GM19467 (cell line): ENCODE measurements around the gene VASN.

Source experiments
- ATAC-seq: cut with Tn5 transposase; IDR thresholded peaks from one replicate; pipeline ENCODE4 v1.9.1; 2021; ENCODE audit warnings: mild to moderate bottlenecking, moderate library complexity; ENCODE audit not compliant: unreplicated experiment

VASN gene

DNA sequence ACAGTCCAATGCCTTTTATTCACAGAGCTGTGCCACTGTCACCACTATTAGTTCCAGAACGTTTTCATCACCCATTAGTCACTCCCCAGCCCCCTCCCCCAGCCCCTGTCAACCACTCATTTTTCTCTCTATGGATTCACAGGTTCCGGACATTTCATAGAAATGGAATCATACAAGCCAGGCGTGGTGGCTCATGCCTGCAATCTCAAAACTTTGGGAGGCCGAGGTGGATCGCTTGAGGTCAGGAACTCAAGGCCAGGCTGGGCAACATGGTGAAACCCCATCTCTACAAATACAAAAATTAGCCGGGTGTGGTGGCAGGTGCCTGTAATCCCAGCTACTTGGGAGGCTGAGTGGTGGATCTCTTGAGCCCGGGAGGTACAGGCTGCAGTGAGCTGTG, 19.8 kb upstream of the VASN start:
- no peak for ATAC-seq

DNA sequence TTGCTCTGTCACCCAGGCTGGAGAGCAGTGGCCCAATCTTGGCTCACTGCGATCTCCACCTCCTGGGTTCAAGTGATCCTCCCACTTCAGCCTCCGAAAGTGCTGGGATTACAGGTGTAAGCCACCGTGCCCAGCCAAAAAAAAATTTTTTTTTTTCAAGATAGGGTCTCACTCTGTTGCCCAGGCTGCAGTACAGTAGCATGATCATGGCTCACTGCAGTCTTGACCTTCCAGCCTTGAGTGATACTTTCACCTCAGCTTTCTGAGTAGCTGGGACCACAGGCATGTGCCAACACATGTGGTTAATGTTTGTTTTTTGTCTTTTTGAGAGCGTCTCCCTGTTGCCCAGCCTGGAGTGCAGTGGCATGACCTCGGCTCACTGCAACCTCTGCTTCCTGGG, 18.8 kb upstream of the VASN start:
- ATAC-seq: no peak

DNA sequence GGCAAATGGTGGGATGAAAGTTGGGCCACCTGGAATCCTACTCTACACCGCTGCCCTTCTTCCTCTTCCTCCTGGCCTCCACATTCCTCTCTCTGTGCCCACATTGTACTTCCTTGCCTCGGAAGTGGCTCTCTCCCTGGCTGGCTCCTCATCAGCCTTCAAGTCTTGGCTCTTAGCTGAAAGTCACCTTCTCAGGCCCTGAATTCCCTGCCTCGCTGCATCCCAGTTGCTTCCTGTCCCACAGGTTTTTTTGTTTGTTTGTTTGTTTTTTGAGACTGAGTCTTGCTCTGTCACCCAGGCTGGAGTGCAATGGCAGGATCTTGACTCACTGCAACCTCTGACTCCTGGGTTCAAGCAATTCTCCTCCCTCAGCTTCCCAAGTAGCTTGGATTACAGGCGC, 18.0 kb upstream of the VASN start:
- ATAC-seq: no peak

DNA sequence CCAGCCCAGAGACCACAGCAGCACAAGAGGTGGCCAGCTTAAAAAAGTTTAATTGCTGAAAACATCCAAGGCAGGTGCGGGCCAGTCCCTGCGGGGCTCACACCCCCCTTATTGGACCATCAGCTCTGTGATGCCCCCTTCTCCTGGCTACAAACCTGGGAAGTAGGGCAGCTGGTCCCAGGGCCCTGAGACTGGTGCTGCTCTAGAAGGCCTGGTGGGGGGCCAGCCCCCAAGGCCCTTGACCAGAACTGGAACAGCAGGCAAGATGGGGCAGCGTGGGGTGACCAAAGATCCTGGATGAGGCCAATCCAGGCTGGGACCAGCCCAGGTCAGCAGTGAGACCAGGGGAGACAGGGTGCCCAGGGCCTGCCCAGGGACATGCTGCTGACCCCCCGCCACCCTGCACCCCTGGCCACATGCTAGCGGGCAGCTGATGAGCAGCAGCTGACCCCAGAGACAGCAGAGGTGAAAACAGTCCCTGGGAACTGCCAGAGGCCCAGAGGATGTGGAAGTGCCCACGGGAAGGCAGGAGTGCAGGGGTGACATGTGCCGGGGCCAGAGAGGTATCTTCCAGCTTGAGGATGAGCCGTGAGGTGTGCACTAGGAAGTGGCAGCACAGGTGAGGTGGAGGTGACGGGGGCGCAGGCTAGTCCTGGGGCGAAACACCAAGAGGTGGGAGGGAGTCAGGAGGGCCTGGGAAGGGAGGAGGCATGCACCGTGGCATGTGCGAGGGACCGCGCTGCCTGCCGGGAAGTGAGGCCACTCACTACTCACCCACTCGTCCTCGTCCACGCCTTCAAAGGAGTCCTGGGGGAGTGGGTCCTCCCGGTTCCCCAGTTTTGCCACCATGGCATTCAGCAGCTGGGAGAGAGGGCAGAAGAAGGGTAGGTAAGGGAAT, 16.9 kb upstream of the VASN start:
- no peak for ATAC-seq

DNA sequence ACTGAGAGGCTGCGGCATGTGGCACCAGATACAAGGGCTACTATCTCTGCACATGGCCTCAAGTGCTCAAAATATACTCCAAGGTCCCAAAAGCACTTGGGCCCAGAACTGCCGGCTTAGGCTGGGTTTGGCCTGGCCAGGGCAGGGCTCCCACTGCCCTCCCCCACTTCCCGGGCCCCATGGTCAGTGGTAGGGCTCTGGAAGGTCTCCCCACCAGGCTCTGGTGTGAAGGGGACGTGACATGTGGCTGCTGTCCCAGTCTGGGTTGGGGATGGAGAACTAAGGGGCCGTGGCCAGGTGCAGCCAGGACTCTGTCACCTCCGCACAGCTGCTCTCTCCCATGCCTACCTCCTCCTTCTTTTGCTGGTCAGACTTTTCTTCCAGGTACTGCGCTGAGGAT, 14.8 kb upstream of the VASN start:
- ATAC-seq: no peak

DNA sequence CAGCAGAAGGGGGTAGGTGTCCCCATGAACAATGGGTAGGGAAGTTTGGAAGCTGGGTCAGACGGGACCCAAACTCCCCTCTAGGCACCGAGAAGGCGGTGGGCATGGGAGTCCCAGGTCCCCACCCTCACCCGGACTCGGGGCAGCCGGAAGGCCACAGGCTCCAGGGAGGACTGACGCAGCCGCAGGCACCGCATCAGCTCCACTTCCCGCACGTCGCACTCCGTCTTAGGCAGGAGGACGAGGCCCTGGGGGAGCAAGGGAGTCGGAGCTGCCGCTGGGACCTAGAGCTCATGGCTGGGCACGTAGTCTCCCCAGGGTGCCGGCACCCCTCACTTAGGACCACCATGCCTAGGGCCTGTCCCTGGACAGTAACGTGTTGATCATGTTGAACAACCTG, 13.4 kb upstream of the VASN start:
- no peak for ATAC-seq

DNA sequence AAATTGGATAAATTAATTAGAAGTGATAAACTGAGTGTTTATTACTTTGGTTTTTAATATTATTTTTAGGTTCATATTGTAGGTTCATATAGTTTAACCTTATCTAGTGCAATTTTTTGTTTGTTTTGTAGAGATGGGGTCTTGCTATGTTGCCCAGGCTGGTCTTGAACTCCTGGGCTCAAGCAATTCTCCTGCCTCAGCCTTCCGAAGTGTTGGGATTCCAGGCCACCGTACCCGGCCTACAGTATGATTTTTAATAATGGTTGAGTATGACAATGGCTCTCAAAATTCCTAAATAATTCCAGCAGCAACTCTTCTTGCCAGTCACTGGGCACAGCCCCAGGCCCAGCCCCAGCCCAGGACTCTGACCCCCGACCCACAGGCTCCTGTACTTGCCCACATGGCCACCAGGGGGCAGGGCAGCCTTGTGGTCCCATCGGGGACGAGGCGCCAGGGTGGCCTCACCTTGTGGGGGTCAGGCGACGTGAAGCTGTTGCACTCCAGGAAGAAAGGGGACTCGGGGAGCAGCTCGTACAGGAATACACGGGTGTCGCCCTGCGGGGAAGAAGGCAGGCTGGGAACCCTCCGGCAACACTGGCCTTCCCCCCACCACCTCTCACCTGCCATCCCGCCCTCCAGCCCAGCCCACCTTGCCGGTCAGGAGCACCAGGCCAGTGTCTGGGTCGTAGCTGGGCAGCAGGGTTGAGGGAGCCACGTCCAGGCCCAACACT, 12.7 kb upstream of the VASN start:
- ATAC-seq: no peak

DNA sequence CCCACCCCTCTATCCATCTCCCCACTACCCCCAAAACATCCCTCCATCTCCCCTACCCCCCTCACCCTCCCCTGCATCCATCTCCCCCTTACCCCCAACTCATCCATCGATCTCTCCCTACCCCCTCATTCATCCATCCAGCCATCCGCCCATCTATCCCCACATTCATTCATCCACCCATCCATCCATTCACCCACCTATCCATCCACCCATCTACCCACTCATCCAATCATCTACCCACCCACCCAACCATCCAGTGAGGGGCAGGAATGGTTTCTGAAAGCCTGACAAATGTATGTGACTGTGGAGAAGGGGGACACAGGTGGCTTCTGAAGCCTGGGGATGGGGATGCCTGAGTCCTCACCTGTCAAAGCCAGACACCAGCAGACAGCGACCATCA, 11.7 kb upstream of the VASN start:
- no peak for ATAC-seq

DNA sequence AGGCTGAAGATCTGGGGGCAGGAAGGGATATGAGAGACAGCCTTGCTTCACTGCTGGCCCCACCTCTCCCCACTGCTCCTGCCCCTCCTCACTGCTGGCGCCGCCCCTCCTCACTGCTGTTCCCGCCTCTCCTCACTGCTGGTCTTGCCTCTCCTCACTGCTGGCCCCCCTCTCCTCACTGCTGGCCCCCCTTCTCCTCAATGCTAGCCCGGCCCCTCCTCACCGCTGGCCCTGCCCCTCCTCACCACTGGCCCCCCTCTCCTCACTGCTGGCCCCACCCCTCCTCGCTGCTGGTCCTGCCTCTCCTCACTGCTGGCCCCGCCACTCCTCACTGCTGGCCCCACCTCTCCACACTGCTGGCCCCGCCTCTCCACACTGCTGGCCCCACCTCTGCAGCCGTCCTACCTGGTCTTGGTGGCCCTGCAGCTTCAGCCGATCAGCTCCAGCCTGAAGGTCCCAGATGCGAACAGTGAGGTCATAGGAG, 11.1 kb upstream of the VASN start:
- no peak for ATAC-seq

DNA sequence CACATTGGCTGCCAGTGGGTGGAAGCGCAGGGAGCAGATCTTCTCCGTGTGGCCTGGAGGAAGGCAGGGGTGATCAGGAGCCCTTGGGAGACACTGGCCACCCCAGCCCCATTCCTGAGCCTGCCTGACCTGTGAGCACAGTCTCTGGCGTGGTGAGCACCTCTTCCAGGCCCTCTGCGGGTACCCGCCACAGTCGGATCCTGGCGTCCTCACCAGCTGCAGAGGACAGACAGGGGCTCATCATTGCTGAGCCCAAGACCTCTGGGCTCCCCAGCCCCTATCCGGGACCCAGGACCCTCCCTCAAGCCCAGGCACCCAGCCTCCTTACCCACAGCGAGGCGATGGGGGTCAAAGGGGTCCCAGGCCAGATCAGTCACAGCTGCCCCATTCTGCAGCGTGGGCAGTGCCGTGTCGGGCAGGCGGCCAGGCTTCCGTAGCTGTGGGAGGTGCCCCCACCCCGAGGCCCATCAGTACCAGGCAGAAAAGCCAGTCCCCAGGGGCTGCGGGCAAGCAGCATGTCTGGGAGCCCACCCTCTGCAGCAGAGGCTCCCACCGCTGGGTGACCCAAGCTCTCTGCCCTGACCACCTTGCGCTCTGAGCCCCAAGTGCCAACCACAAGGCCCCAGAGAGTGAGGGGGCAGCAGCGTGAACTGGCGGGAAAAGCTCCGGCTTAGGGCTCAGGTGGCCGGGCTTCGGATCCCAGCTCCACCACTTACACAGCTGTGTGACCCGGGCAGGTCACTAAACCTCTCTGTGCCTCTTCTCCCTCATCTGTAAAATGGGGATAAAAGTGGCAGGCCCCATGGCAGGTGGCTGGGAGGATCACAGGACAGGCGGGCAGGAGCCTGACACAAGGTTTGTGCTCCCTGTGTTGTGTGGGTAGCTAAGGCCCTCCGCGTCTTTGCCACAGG, 10.4 kb upstream of the VASN start:
- ATAC-seq: no peak

DNA sequence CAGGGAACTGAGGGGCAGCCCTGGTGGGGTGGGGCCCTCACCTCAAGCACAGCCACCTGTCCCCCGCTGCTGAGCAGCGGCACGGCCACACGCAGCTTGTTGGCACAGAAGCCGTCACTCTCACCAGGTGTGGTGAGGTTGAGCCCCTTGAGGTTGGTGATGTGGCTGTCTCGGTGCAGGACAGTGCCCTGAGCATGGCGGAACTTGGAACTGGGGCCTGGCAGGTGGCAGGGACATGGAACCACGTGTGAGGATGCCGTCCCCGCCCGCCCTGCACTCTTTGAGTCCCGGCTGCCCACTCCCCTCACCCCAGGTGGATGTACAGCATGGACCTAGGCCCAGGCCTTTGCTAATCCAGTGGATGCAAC, 9.7 kb upstream of the VASN start:
- ATAC-seq: no peak

DNA sequence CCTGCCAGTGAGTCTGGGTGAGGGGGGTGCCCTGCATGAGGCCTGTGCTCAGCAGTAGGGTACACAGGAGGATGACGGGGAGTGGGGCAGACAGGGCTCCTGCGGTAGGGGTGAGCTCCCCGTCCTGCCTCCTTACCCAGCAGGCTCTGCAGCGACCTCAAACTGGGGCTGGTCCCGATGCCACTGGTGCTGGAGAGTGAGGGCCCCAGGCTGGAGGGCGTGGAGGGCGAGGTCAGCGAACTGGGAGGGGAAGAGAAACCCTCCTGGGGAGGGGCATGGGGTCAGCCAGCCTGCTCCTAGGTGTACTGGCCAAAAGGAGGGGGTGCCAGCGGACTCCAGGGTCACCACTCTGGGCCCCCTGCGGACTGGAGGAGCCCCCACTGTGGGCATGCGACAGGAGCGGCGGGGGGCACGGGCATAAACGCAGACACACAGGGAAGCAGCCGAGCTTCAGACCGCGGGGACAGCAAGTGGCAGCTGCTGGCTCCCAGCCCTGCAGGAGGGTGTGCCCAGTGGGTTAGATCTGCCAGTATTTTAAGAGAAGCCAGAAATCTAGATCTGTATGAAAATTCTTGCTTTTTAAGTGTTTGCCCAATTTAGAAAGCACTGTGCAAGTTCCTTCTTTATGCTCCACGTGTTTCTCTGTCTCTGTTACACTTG, 9.0 kb upstream of the VASN start:
- ATAC-seq: no peak

DNA sequence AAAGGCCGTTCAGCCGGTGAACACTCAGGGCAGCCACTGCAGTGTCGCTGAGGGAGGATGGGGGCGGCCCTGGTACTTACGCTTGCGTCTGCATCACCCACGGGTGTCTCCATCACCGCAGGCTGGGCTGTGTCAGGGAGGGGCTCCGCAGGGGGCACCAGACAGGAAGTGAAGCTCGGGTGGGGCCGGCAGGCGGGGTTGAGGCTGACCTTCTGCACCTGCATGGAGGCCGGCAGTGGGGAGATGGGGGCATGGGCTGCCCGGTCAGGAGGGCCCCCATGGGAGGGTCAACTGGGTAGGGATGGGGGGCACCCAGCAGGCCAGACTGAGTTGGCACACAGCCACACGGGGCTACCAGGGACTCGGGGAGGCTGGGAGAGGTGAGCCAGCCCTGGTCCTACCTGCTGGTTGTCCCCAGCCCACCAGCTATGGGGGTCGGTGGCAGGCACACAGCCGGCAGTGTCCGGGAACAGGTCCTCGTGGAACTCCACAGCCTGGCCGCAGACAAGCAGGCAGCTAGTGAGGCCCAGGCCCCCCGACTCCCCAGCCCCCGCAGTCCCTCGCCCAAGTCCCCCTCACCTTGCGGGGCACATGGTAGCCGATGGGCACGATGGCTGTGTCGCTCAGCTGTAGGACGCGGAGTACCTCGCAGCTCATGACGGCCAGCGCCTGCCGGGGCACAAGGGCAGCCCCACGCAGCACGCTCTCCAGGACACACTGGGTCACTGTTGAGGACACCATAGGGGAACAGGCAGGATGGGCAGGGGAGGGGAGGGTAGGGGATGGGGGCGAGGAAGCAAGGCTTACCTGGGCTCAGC, 7.2 kb upstream of the VASN start:
- ATAC-seq: no peak

DNA sequence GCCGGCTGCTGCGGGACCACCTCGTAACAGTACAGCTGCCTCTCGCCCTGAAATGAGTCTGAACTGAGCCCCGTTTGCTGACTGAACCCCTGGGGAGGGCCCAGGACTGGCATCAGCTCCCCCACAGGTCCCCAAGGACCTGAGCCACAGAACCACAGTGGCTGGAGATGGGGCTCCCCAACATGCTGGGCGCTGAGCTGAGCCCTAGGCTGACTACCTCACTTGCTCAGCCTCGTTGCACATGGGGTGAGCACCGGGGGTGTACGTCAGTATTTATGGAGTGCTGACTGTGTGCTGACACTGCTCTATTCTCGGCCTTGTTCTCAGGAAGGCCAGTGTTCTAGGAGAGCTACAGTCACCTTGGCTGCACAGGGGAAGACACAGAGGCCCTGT, 6.6 kb upstream of the VASN start:
- ATAC-seq: no peak

DNA sequence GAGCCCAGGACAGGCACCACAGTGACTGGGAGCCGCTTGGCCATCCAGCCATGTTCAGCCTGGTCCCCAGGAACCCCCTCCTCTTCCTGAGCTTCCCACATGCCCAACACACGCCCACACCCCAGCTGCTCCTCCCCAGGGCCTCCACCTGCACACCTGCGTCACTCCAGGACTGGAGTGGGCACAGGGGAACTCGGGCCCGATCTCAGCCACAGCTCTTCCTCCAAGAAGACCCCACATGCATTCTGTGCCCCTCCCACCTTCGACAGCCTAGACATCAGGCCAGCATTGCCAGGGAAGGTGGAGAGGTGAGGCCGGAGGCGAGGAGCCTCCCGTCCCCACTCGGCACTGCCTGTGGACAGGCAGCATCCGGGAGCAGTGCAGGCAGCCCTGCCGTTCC, 6.0 kb upstream of the VASN start:
- no peak for ATAC-seq

DNA sequence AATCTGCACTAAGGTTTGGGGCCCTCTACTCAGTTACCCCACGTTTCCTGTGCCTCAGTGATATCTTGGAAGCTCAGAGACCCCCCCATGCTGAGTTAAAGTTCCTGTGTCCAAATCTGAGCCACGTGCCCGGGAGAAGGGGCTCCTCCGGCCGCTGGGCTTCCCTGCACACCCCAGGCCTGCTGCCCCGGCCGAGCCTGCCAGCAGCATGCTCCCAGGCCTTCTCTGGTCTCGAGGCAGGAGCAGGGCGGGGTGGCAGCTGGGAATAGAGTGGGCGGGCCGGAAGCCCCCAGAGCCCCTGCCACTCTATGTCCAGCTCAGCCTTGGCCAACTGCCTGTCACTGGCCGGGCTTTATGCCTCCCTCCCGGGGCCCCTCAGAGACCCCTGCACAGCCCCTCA, 5.6 kb upstream of the VASN start:
- no peak for ATAC-seq

DNA sequence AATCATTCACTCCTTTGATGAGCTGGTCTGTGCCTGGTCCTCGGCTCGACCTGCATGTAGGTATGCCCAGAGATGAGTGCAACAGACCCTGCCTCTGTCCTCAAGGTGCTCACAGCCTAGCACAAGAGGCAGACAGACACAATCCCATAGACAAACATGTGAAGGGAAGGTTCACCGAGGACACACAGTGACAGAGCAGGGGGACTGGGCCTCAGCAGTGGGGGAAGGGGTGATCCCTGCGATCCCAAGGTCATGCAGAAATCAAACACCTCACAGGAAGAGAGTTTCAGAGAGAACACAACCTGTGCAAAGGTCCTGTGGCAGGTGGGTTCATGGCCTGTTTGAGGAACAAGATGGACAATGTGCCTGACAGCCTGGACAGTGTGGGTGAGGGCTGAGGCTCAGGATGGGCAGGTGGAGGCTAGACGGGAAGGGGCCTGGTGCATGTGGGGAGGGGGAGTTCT, 4.2 kb upstream of the VASN start:
- no peak for ATAC-seq

DNA sequence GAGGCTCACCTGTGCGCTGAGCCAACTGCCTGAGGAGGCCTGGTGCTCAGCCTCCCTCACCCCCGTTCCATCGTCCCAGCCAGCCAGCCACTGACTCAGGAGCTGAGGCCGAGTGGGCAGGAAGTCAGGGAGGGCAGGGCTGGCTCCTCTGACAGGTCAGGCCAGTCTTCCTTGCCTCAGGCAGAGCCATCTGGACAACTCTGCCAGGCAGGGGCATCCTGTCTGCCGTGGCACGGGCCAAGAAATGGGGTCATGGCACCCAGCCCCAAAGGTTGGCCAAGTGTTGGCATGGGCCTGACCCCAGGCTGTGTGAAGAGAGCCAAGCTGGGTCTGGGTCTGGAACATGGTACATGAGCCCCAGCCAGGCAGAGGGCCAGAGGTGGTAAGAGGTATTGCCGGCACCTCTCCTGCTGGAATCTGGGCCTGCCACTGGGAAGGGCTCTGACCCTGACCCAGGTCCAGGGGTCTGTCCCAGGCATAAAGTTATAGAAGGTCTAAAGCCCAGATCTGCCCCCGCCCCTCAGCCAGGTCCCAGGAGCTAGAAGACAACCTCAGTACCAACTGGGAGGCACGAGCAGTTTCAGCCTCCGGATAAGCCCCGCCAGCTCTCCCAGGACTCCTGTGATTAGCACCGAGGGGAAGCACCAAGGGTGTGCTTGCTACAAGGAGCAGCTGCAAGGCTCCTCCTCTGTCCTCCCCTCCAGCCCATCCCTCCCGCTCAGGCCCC, 2.5 kb upstream of the VASN start:
- ATAC-seq: no peak

DNA sequence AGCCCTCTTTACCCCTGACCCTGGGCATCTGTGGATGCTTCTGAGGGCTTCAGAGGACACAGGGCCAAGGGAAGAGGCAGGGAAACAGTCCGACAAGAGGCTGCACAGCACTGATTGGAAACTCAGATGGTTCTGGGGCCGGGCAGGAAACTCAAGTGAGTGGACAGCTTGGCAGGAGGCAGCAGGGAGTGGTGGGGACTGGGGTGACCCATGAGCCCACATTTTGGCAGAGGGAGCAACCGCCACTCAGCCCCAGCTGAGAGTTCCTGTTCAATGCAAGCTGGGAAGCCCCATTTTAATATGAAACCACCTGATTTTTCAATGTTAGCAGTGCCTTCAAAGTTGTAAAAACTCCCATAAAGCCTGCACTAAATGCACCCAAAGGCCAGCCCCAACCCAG, 1.5 kb upstream of the VASN start:
- no peak for ATAC-seq
